Left forelimb (tissue), 1 donor: ENCODE measurements around the gene ARID3B.

Experiments
- DNase-seq: peaks from one replicate; pipeline ENCODE4 v3.0.0-alpha.2; 2018; ENCODE audit warnings: low spot score

Gene ARID3B

DNA sequence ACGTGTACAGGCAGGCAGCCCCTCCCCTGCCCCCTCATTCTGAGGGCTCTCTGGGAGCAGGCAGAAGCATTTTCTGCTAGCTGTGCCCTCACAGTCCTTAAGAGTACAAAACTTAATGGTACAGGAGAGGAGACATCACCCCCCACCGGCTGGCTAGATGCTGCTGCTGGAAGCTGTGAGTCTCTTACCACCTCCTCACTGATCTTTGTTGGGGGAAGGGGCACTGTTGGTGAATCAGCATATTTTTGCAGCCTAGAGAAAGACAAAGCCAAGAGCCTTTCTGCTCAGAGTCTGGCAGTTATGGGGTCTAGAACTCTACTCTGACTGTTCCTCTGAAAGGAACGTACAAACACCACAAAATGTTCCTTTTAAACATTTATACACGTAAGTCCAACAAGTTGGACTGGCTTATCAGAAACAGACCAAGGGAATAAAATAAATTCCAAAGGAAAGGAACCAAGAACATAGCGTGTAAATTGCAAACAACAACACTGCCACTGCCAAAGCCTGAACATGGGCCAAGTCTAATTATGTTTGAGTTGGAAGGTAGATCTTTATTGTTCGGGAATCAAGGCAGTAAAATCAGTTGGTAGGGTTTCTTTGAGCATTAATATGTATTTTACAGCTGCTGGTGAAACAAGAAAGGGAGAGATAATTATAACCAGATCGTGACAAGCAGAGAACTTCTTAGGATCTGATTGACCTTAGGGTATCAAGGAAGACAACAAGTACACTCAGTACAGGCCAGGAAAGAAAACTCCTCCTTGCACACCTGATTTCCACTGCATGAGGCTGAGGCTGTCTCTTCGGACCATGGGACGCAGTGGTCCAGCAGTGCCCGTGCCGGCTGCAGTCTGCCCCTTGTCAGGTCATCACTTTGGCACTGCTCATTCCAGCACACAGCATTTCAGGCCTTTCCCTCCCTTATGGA, 102.0 kb downstream of the ARID3B start:
- no peak for DNase-seq

DNA sequence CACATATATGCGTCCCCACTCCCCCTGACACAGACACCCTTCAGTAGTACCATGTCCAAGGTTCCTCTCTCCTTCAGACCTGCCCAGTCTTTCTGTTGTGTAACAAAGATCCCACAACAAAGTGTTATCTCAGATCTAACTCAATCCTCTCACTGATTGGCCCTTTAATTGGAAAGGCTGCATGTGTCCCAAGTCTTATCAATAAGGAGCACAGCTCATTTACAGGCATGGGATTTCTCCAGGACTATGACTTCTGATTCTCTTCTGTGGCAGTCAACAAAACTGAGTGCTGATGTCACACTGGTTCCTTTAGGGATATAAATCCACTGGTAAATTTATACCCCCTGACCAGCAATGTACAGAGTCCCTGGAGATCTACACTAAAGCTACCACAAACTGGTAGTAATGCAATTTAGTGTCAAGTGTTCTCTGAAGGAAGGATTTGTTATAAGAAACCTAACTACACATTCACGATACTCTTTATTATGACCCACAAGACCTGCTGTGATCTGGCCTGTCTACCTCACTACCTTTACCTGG, 102.7 kb downstream of the ARID3B start:
- DNase-seq, result no peak

DNA sequence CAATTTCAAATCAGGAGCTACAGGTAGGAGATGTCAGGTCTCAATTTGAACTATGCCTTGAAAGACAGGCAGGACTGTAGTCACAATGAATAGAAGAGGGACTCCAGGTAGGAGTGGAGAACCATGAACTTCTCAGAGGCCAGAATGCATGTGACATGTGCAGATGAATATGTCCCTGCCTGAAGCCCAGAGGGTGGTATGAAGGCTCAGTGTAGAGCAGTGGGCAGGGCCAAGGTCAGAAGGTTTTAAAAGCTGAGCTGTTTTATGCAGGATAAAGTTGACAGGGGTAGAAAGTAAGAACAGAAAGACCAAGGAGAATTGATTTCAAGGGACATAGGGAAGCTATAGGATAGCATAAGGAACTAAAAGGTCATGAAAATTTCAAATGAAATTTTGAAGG, 105.5 kb downstream of the ARID3B start:
- no peak for DNase-seq
